ENCODE measurements around the gene KCNT2. TPM values are rescaled to one million over a fixed set of nuclear protein-coding genes. Genes with fewer than 3 reads are reported as not detected.

KCNT2 gene
- total and polyA plus RNA-seq, 2 experiments from 2014 or later, result 0.14 to 0.32 TPM

DNA sequence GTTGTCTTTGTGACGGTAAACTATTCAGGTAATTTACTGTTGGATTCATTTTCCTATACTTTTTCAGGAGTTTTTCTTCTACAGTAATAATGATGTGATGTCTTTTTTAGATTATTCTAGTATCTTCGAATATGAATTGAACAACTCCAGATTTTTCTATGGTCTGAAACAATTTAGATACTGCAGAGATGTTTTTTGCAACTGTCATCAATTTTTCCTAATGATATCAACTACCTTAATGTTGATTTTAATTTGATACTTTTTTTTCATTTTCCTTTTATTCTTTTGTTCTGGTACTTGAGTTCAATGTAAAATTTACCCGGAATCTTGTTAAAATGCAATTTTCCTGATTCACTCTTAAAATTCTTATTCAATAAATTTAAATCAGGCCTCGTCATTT is 110.4 kb downstream of the KCNT2 start:
- no peaks in the 10 kb centered on the region for H3F3A ChIP-seq (ENCODE audit: insufficient read depth)
- H3K79me2 ChIP-seq (ENCODE audit: insufficient read depth), result no peaks in the 10 kb centered on the region
- TF ChIP-seq EZH2 (IDR thresholded peaks at IDR 0.05; ENCODE audit: insufficient read depth, poor library complexity, severe bottlenecking), result no peak
- TF ChIP-seq EZH2phosphoT487 (IDR thresholded peaks at IDR 0.05; ENCODE audit: insufficient read depth, low read depth), result no peak
- H2AFZ ChIP-seq, result no peak overlapping the region
- no peaks in the 10 kb centered on the region for H3K9me3 ChIP-seq (ENCODE audit: low read depth)
- DNase-seq, result no peak
- no peaks in the 10 kb centered on the region for H3K9me2 ChIP-seq (ENCODE audit: insufficient read depth)
- no peaks in the 10 kb centered on the region for H3K27me3 ChIP-seq (replicated peaks; ENCODE audit: insufficient read depth)
- no peak overlapping the region for H3K4me2 ChIP-seq (ENCODE audit: unreplicated experiment)
- H3K9ac ChIP-seq, result no peak overlapping the region
- H3K4me1 ChIP-seq (ENCODE audit: insufficient read depth), result no peaks in the 10 kb centered on the region
- H3K4me3 ChIP-seq, result no peak overlapping the region
- in situ Hi-C loops (cut with MboI), result no loop called here
- no peak overlapping the region for H3K27ac ChIP-seq
- H3K36me3 ChIP-seq (ENCODE audit: low read depth), result no peaks in the 10 kb centered on the region
- WGBS, 2 experiments (ENCODE audit: low coverage in 1 of 2, low lambda C conversion rate in 2 of 2, missing lambda C conversion rate in 2 of 2), result 78 to 86% methylated on average over 4 of the region's 4 CpGs
- H4K20me1 ChIP-seq (ENCODE audit: insufficient read depth), result no peaks in the 10 kb centered on the region

DNA sequence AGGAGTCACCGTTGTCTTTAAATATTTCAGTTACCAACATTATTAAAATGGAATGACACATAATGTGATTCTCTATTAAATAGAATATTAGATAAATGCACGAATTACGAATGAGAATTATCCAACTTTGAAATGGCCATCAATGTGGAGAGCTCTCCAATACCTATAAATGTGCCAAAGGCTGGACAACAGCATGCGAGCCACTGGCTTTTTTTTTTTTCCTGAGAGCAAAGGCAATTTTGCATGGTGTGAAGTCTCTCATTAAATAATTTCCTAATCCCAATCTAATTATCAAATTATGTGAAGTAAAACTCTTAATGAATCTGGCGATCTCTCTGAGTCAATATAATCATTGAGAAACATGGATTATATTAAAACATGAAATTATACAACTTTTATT is 113.5 kb downstream of the KCNT2 start:
- Histone ChIP-seq H3K27ac (no peak overlapping the region), H3K9ac (no peak overlapping the region), H3K27me3 (replicated peaks; ENCODE audit: insufficient read depth) (no peaks in the 10 kb centered on the region), H3K4me3 (no peak overlapping the region), H3K36me3 (ENCODE audit: low read depth) (no peaks in the 10 kb centered on the region), H3K9me2 (ENCODE audit: insufficient read depth) (no peaks in the 10 kb centered on the region), H3F3A (ENCODE audit: insufficient read depth) (no peaks in the 10 kb centered on the region), H3K4me2 (ENCODE audit: unreplicated experiment) (no peak overlapping the region), H2AFZ (no peak overlapping the region), H4K20me1 (ENCODE audit: insufficient read depth) (no peaks in the 10 kb centered on the region), H3K4me1 (ENCODE audit: insufficient read depth) (no peaks in the 10 kb centered on the region), H3K9me3 (ENCODE audit: low read depth) (no peaks in the 10 kb centered on the region), H3K79me2 (ENCODE audit: insufficient read depth) (no peaks in the 10 kb centered on the region)
- in situ Hi-C loops (cut with MboI), result no loop called here
- no peak for TF ChIP-seq EZH2 (IDR thresholded peaks at IDR 0.05; ENCODE audit: insufficient read depth, poor library complexity, severe bottlenecking)
- no peak for TF ChIP-seq EZH2phosphoT487 (IDR thresholded peaks at IDR 0.05; ENCODE audit: insufficient read depth, low read depth)
- DNase-seq, result no peak
- 87 to 94% methylated on average over 5 of the region's 5 CpGs for WGBS, 2 experiments (ENCODE audit: low coverage in 1 of 2, low lambda C conversion rate in 2 of 2, missing lambda C conversion rate in 2 of 2)

DNA sequence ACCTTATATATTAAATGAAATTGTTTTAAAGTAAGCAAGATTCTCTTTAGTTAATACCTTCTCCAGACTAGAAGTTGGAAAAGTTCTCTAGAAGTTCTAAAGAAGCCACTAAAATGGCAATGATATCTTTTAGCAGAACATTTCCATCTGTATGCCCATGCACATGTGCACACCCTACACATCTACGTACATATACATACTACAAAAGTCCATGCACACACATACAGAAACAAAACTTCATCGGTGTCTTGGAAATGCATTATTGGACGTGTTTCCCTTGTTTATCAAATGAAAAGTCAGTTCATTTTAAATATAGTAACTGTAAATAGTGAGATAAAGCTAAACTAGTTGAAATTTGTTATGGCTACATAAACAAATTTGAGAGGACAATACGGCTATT is 114.4 kb downstream of the KCNT2 start:
- Histone ChIP-seq H3K9me3 (ENCODE audit: low read depth) (no peaks in the 10 kb centered on the region), H3K4me2 (ENCODE audit: unreplicated experiment) (no peak overlapping the region), H3K27ac (no peak overlapping the region), H2AFZ (no peak overlapping the region), H3K27me3 (replicated peaks; ENCODE audit: insufficient read depth) (no peaks in the 10 kb centered on the region), H3K4me1 (ENCODE audit: insufficient read depth) (no peaks in the 10 kb centered on the region), H3K36me3 (ENCODE audit: low read depth) (no peaks in the 10 kb centered on the region), H4K20me1 (ENCODE audit: insufficient read depth) (no peaks in the 10 kb centered on the region), H3K9ac (no peak overlapping the region), H3F3A (ENCODE audit: insufficient read depth) (no peaks in the 10 kb centered on the region), H3K9me2 (ENCODE audit: insufficient read depth) (no peaks in the 10 kb centered on the region), H3K79me2 (ENCODE audit: insufficient read depth) (no peaks in the 10 kb centered on the region), H3K4me3 (no peak overlapping the region)
- TF ChIP-seq EZH2 (IDR thresholded peaks at IDR 0.05; ENCODE audit: insufficient read depth, poor library complexity, severe bottlenecking), result no peak
- TF ChIP-seq EZH2phosphoT487 (IDR thresholded peaks at IDR 0.05; ENCODE audit: insufficient read depth, low read depth), result no peak
- WGBS, 2 experiments (ENCODE audit: low coverage in 1 of 2, low lambda C conversion rate in 2 of 2, missing lambda C conversion rate in 2 of 2), result 71 to 72% methylated on average over 4 of the region's 4 CpGs
- in situ Hi-C loops (cut with MboI), result no loop called here
- DNase-seq, result no peak

DNA sequence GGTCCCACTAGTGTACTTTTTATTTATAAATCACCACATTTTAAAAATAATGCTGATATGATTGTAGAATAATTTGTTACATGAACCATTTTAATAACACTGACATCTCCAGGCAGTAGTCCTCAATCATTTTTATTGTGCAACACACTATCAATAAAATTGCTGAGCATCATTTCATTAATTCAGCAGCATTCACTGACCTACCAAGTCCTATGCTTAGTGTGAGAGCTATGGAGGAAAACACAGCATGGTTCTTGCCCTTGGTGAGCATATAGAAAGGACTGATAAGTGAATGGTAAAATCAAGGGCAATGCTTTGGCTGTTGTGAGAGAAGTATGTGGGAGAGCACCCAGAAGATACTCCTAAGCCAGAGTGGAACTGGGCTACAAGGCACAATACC is 119.7 kb downstream of the KCNT2 start:
- Histone ChIP-seq H3K9me3 (ENCODE audit: low read depth) (no peaks in the 10 kb centered on the region), H3F3A (ENCODE audit: insufficient read depth) (no peaks in the 10 kb centered on the region), H3K4me2 (ENCODE audit: unreplicated experiment) (no peak overlapping the region), H3K9ac (no peak overlapping the region), H3K4me1 (ENCODE audit: insufficient read depth) (no peaks in the 10 kb centered on the region), H3K9me2 (ENCODE audit: insufficient read depth) (no peaks in the 10 kb centered on the region), H4K20me1 (ENCODE audit: insufficient read depth) (no peaks in the 10 kb centered on the region), H3K4me3 (no peak overlapping the region), H3K27me3 (replicated peaks; ENCODE audit: insufficient read depth) (no peaks in the 10 kb centered on the region), H3K79me2 (ENCODE audit: insufficient read depth) (no peaks in the 10 kb centered on the region), H3K36me3 (ENCODE audit: low read depth) (no peaks in the 10 kb centered on the region), H3K27ac (no peak overlapping the region), H2AFZ (no peak overlapping the region)
- TF ChIP-seq EZH2phosphoT487 (IDR thresholded peaks at IDR 0.05; ENCODE audit: insufficient read depth, low read depth) (no peak), EZH2 (IDR thresholded peaks at IDR 0.05; ENCODE audit: insufficient read depth, poor library complexity, severe bottlenecking) (no peak)
- DNase-seq, result no peak
- in situ Hi-C loops (cut with MboI), result no loop called here

DNA sequence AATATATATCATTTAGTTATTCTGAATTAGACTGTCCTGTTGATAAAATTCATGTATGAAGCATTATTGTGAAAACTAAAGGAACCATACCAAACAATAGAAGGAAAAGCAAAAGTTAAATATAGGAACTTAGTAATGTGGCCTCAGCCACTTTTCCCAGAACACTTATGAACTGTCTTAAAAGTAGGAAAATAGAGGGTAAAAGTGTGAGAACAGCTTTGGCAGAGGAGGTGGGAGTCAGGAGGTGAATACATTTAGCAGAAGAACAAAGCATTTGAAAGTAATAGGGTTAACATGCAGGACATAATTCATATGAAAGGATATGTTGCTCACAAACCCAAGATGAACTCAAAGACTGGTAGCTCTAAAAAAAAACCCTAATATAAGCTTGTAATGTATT is 121.9 kb downstream of the KCNT2 start:
- Histone ChIP-seq H3K4me1 (ENCODE audit: insufficient read depth) (no peaks in the 10 kb centered on the region), H3K4me3 (no peak overlapping the region)

More for the DNA sequence above, 121.9 kb downstream of the KCNT2 start:
- Histone ChIP-seq H3K36me3 (ENCODE audit: low read depth) (no peaks in the 10 kb centered on the region), H4K20me1 (ENCODE audit: insufficient read depth) (no peaks in the 10 kb centered on the region), H3K9me3 (ENCODE audit: low read depth) (no peaks in the 10 kb centered on the region), H3K79me2 (ENCODE audit: insufficient read depth) (no peaks in the 10 kb centered on the region), H3K27ac (no peak overlapping the region), H3K9ac (no peak overlapping the region), H3K4me2 (ENCODE audit: unreplicated experiment) (no peak overlapping the region), H3K27me3 (replicated peaks; ENCODE audit: insufficient read depth) (no peaks in the 10 kb centered on the region), H3K9me2 (ENCODE audit: insufficient read depth) (no peaks in the 10 kb centered on the region), H2AFZ (no peak overlapping the region), H3F3A (ENCODE audit: insufficient read depth) (no peaks in the 10 kb centered on the region)
- TF ChIP-seq EZH2 (IDR thresholded peaks at IDR 0.05; ENCODE audit: insufficient read depth, poor library complexity, severe bottlenecking), result no peak
- TF ChIP-seq EZH2phosphoT487 (IDR thresholded peaks at IDR 0.05; ENCODE audit: insufficient read depth, low read depth), result no peak
- in situ Hi-C loops (cut with MboI), result no loop called here
- DNase-seq, result no peak
